ENCODE data around the gene PLEKHG1. TPM values are rescaled to one million over a fixed set of nuclear protein-coding genes. Genes with fewer than 3 reads are reported as not detected.

The PLEKHG1 gene
- total and polyA plus RNA-seq, 3 donors from 2014 or later, result 16.1 to 130 (median 104) TPM

GRCh38 chr6:150627585-150628025 is 27.9 kb downstream of the PLEKHG1 start:
- Histone ChIP-seq H3K27ac (no peak overlapping the region), H3K4me1 (no peaks in the 10 kb centered on the region), H3K4me3 (no peak overlapping the region), H3K36me3 (ENCODE audit: low read depth, missing control alignments) (no peaks in the 10 kb centered on the region), H3K9me3 (no peaks in the 10 kb centered on the region), H3K27me3 (no peaks in the 10 kb centered on the region)
- intact Hi-C loops (cut with DNase I; ENCODE audit: low total_unique reads), result no loop called here
- WGBS, 2 donors, result 60 to 66% methylated on average over 5 of the region's 5 CpGs
- no peak for TF ChIP-seq CTCF (IDR thresholded peaks at IDR 0.05)
- no peak for TF ChIP-seq POLR2A (IDR thresholded peaks at IDR 0.05)
- DNase-seq, result no peak

GRCh38 chr6:150628908-150629307 is 29.2 kb downstream of the PLEKHG1 start:
- H3K36me3 ChIP-seq (ENCODE audit: low read depth, missing control alignments), result no peaks in the 10 kb centered on the region
- 85 to 88% methylated on average over 6 of the region's 6 CpGs for WGBS, 2 donors
- H3K4me3 ChIP-seq, result no peak overlapping the region
- intact Hi-C loops (cut with DNase I; ENCODE audit: low total_unique reads), result no loop called here
- H3K9me3 ChIP-seq, result no peaks in the 10 kb centered on the region
- DNase-seq, result no peak
- H3K4me1 ChIP-seq, result no peaks in the 10 kb centered on the region
- TF ChIP-seq CTCF (IDR thresholded peaks at IDR 0.05), result no peak
- TF ChIP-seq POLR2A (IDR thresholded peaks at IDR 0.05), result no peak
- no peaks in the 10 kb centered on the region for H3K27me3 ChIP-seq
- no peak overlapping the region for H3K27ac ChIP-seq

DNA sequence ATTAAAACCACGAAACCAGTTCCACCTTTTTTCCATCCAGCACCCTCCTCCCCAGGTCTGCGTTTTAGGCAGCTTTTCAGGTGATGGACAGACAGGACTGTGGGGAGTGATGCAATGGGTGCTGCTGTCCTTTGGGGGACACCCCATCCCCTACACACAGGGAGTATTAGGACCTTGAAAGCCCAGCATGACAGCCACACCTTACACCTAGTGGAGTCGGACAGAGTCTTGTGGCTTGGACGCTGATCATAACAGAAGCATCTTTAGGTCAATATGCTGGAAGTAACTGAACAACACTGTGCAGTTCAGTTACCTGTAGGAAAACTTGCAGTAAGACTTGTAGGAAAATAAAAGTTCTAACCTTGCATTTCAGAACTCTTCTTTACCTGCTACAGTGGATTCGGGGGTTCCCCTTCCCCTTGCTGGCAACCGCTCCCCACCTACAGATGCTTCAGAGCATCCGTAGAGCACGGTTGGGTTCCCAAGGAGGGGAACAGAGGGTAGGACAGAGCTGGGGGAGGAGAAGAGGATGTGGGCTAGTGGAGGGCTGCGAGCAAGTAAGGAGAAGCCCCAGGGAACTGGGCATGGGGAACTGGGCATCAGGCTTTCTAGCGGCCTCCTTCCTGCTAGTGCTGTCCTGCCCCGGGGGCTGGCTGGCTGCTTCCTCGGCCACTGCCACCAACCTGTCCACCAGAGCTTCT is 31.7 kb downstream of the PLEKHG1 start:
- no peak overlapping the region for H3K27ac ChIP-seq

GRCh38 chr6:150631984-150632642 is 32.4 kb downstream of the PLEKHG1 start:
- intact Hi-C loops (cut with DNase I; ENCODE audit: low total_unique reads), result no loop called here
- 67 to 79% methylated on average over 9 of the region's 9 CpGs for WGBS, 2 donors
- Histone ChIP-seq H3K27me3 (no peaks in the 10 kb centered on the region), H3K4me1 (no peaks in the 10 kb centered on the region), H3K9me3 (no peaks in the 10 kb centered on the region), H3K27ac (no peak overlapping the region), H3K36me3 (ENCODE audit: low read depth, missing control alignments) (no peaks in the 10 kb centered on the region), H3K4me3 (no peak overlapping the region)
- no peak for DNase-seq
- TF ChIP-seq POLR2A (IDR thresholded peaks at IDR 0.05), result no peak
- no peak for TF ChIP-seq CTCF (IDR thresholded peaks at IDR 0.05)

More for the DNA sequence above, 31.7 kb downstream of the PLEKHG1 start:
- Histone ChIP-seq H3K4me3 (no peak overlapping the region), H3K36me3 (ENCODE audit: low read depth, missing control alignments) (no peaks in the 10 kb centered on the region), H3K27me3 (no peaks in the 10 kb centered on the region), H3K4me1 (no peaks in the 10 kb centered on the region), H3K9me3 (no peaks in the 10 kb centered on the region)
- no peak for TF ChIP-seq POLR2A (IDR thresholded peaks at IDR 0.05)
- no peak for TF ChIP-seq CTCF (IDR thresholded peaks at IDR 0.05)
- DNase-seq, result no peak
- WGBS, 2 donors, result 81 to 88% methylated on average over 12 of the region's 12 CpGs
- intact Hi-C loops (cut with DNase I; ENCODE audit: low total_unique reads), result no loop called here

All from testis (tissue), 3 donors.